ENCODE results near the gene RGS2. TPM values are rescaled to one million over a fixed set of nuclear protein-coding genes. Genes with fewer than 3 reads are reported as not detected.

The RGS2 gene
- total RNA-seq, 1 donor from 2014 or later = 29.5 TPM

GRCh38 chr1:192849011-192849410, 40.2 kb downstream of the RGS2 start:
- no peak for FAIRE-seq

GRCh38 chr1:192849442-192849841, 40.6 kb downstream of the RGS2 start:
- Histone ChIP-seq H3K36me3 (ENCODE audit: control insufficient read depth, insufficient read depth, low read length) (no peaks in the 10 kb centered on the region), H3K27me3 (ENCODE audit: control insufficient read depth, insufficient read depth, low read length) (no peaks in the 10 kb centered on the region), H3K4me3 (ENCODE audit: low read depth, low read length) (no peak overlapping the region)
- FAIRE-seq (no peak), DNase-seq (ENCODE audit: low read depth) (no peak)
- TF ChIP-seq CTCF (IDR thresholded peaks at IDR 0.05; ENCODE audit: insufficient read depth, low read length, severe bottlenecking) = no peak

More at GRCh38 chr1:192849011-192849410, 40.2 kb downstream of the RGS2 start:
- no peaks in the 10 kb centered on the region for H3K27me3 ChIP-seq (ENCODE audit: control insufficient read depth, insufficient read depth, low read length)
- H3K36me3 ChIP-seq (ENCODE audit: control insufficient read depth, insufficient read depth, low read length) = no peaks in the 10 kb centered on the region
- DNase-seq (ENCODE audit: low read depth) = no peak
- TF ChIP-seq CTCF (IDR thresholded peaks at IDR 0.05; ENCODE audit: insufficient read depth, low read length, severe bottlenecking) = no peak
- no peak overlapping the region for H3K4me3 ChIP-seq (ENCODE audit: low read depth, low read length)

GRCh38 chr1:192852001-192852947, 43.4 kb downstream of the RGS2 start:
- H3K27me3 ChIP-seq (ENCODE audit: control insufficient read depth, insufficient read depth, low read length) = no peaks in the 10 kb centered on the region
- no peak for FAIRE-seq
- DNase-seq (ENCODE audit: low read depth) = no peak
- H3K4me3 ChIP-seq (ENCODE audit: low read depth, low read length) = no peak overlapping the region
- H3K36me3 ChIP-seq (ENCODE audit: control insufficient read depth, insufficient read depth, low read length) = no peaks in the 10 kb centered on the region
- no peak for TF ChIP-seq CTCF (IDR thresholded peaks at IDR 0.05; ENCODE audit: insufficient read depth, low read length, severe bottlenecking)

GRCh38 chr1:192858456-192858855, 49.6 kb downstream of the RGS2 start:
- FAIRE-seq = no peak
- DNase-seq (ENCODE audit: low read depth) = no peak
- TF ChIP-seq CTCF (IDR thresholded peaks at IDR 0.05; ENCODE audit: insufficient read depth, low read length, severe bottlenecking) = no peak
- Histone ChIP-seq H3K36me3 (ENCODE audit: control insufficient read depth, insufficient read depth, low read length) (no peaks in the 10 kb centered on the region), H3K27me3 (ENCODE audit: control insufficient read depth, insufficient read depth, low read length) (no peaks in the 10 kb centered on the region), H3K4me3 (ENCODE audit: low read depth, low read length) (no peak overlapping the region)

- no peak for FAIRE-seq
- no peaks in the 10 kb centered on the region for H3K27me3 ChIP-seq (ENCODE audit: control insufficient read depth, insufficient read depth, low read length)
- no peaks in the 10 kb centered on the region for H3K36me3 ChIP-seq (ENCODE audit: control insufficient read depth, insufficient read depth, low read length)
- H3K4me3 ChIP-seq (ENCODE audit: low read depth, low read length) = no peak overlapping the region
- no peak for TF ChIP-seq CTCF (IDR thresholded peaks at IDR 0.05; ENCODE audit: insufficient read depth, low read length, severe bottlenecking)
- DNase-seq (ENCODE audit: low read depth) = no peak
Measured at GRCh38 chr1:192859808-192860207, 51.0 kb downstream of the RGS2 start.

Measured in bronchial epithelial cell (primary cell).